Fibroblast of skin of right biceps (primary cell): ENCODE data around the gene PRRG1.
"Not testable (repeated sequence)": the region's sequence is repeated elsewhere in the genome, so short reads cannot be mapped to it uniquely, and the experiment has no call there.

ENCODE experiments used
- DNase-seq: peaks from one replicate; pipeline ENCODE4 v3.0.0-alpha.2; 2013

Gene PRRG1

DNA sequence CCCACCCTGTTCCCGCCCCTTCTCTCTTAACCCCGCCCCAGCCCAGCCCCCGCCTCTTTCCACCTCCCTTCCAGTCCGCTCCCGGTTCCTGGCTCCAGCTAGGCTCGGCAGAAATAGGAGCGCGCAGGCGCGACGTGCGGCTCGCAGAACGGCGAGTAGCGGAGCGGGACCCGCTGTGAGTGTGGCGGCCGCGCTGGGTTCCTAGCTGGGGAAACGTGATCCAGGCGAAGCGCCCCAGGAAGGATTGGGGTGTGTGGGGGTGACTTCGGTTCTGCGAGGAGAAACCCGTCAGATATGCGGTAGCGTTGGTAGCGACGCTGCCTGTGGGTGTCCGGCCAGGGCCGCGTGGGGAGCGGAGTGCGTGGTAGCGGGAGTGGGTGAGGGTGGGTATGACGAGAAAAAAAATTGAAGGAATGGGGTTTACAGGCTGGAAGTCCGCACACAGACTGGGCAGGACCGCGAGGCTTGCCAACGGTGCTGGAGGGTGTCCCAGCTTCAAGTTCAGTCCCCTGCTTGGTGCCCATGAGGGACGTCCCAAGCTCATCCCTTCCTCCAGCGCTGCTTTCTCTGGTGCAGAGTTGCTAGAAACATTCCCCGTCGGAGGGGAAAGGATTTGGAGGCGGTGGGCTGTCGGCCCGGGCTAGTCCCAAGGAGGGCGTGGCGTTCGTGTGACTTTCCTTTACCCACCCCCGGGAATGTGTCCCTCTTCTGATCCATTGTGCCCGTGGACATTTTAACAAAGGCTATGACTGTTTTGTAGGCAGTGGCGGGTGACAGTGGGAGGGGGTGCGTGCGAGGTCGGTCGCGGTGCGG is at the start of gene PRRG1:
Gene PRRG1 (plus strand): TSS at position 144 of the 813 bp plus-strand sequence. CDS start 56,886 bp downstream, outside the sequence.
- peak; percentile 85 for DNase-seq

DNA sequence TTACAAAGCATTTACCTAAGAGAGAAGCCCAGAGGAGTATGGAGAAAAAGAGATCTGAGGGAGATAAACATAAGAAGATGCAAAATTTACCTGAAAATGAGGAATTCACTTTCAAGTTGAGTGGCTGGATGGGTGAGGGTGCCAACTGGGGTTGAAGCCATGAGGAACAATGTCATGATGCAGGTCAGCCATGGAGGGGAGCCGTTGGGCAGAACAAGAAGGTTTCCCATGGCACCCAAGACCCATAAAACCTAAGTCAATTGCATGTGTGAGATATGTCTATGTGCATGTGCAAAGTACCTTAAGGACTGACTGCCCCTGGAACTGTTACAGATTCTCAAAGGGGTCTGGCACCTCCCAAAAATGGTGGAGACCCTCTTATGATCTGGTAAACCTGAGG is 46.6 kb upstream of the PRRG1 start:
- DNase-seq, result peak; percentile 0

DNA sequence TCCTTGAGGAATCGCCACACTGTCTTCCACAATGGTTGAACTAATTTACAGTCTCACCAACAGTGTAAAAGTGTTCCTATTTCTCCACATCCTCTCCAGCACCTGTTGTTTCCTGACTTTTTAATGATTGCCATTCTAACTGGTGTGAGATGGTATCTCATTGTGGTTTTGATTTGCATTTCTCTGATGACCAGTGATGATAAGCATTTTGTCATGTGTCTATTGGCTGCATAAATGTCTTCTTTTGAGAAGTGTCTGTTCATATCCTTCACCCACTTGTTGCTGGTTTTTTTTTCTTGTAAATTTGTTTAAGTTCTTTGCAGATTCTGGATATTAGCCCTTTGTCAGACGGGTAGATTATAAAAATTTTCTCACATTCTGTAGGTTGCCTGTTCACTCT is 43.9 kb upstream of the PRRG1 start:
- DNase-seq, result not testable (repeated sequence)

DNA sequence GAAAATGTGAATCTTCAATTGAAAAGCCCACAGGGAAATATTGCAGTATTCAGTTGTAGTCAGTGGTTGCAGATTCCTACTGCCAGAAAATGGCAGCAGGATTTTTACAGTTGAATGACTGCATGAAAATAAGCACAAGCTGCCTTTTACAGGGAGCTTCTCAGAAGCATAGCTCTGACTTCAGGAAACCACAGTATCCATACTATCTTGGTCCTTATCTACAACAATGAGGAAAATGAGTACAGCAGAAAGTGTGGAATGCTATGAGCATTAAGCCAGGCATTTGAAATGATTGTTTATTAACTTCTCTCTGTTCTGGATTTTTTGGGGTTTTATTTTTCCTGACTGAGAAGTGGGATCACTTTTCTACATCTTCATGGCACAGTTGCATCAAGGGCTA is 34.6 kb upstream of the PRRG1 start:
- peak; percentile 28 for DNase-seq

DNA sequence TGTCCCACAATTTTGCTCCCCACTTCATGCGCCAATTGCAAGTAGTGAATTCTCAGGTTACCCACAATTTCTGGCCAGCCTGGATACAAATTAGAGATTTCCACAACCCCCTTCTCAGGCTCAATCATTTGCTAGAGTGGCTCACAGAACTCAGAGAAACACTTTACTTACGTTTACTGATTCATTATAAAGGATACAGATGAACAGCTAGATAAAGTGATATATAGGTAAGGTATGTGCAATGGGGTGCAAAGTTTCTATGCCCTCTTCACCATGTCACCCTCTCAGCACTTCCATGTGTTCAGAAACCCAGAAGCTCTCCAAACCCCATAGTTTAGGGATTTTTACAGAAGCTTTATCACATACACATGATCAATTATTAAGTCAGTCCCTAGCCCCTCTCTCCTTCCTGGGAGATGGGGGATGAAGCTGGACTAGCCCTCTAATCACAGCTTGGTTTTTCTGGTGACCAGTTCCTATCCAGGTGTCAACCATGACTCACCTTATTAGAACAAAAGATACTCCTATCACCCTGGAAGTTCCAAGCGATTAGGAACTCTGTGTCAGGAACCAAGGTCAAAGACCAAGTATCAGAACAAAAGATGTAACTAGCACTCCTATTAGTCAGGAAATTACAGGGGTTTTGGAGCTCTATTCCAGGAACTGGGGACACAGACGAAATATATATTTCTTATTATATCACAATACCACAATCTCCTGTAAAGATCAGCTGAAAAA is 33.5 kb upstream of the PRRG1 start:
- DNase-seq, result no peak

DNA sequence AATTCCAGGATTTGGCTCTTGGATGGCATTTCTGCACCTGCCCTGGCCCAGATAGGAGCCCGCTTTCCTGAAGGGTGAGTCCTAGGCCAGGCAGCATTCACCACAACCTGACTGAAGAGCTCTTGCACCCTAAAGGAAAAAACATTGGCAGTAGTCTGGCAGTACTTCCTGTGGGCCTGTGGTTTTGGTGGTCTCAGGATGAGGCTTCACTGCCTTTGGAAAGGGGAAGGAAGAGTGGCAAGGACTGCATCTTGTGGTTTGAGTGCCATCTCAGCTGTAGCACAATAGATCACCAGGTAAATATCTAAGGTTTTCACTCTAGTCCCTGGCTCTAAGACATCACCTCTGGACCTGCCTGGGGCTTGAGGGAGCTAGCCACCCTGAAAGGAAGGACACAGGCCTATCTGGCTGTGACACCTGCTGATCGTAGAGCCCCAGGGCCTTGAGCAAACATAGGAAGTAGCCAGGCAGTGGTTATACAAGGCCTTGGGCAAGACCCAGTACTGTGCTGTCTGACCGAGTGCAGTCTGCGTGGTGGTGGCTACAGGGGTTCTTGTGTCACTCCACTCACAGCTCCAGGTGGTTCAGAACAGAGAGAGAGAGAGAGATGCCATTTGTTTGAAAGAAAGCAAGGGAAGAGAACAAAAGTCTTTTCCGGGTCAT is 28.5 kb upstream of the PRRG1 start:
- DNase-seq, result no peak

DNA sequence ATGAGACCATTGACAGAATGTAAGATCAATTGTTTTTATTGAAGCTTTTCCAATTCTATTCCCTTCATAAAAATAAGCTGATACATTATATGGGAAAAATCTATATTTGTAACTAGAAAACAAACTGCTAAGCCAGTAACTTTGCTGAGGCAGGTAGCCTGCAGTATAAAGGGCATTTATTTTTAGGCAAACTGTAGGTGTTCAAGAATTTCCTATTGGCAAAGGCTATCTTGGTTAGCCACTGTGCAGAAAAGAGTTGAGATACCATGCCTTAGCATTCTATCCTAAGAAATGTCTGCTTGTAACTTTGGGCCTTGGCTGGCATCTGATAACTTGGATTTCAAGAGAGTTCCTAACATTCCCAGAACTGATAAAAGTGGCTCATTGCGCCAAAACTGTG is 18.5 kb upstream of the PRRG1 start:
- no peak for DNase-seq

DNA sequence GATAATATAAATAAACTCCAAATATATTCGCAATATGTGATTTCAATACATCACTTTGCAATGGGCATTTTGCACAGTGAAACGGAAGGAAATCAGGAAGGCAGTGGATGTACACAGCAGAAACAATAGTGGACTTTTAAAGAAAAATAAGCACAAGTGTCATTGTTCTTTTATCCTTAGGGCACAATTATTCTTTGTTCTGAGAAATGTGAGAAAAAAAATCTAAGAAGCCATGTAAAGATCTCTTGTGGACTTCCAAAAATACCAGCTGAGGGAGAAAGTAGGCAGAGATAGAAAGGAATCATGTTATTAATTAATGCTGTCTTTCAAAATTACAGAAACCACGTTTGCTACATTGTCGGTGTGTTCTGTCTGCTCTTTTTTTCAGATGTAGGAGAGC is 17.6 kb upstream of the PRRG1 start:
- no peak for DNase-seq

DNA sequence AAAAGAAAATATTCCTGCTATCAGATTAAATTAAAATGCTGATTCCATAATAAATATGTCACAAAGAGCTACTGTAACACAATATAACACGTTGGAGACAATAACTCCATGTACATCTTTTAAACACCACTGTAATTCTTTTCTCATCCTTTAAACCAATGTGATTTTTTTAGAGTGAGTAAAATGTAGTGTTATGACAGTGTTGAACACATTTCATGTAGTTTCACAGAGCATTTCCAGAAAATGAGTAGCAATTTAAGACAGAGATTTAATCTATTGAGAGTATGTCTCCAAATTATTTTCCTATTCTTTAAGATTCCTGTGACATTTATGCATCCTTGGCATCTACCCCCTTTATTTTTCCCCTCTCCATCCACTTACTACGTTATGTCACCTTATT is 17.1 kb upstream of the PRRG1 start:
- no peak for DNase-seq

DNA sequence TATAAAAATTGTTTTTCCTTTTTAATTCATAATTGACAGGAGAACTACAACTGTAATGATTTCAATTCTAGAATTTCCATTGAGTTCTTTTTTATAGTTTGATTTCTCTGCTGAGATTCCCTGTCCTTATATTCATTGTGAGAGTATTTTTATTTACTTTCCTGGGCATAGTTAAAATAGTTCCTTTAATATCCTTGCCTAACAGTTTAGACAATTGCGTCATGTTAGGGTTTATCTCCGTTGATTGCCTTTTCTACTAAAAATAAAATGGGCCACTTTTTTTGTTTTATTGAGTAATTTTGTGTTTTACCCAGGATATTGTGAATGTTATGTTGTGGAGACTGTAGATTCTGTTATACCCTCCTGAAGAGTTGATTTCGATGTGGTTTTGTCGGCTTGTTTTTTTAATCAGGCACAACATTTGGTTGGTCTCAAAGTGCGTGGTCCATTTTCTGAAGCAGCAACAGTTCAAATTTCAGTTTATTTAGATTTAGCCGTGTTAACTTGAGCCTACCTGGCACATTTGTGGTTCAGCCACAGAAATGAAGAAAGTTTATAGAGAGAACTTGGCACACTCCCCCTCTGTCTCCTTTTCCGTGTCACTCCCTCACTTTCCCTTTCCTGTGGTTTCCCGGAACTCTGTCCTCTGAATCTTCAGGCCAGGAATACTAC is 16.0 kb upstream of the PRRG1 start:
- DNase-seq, result no peak

DNA sequence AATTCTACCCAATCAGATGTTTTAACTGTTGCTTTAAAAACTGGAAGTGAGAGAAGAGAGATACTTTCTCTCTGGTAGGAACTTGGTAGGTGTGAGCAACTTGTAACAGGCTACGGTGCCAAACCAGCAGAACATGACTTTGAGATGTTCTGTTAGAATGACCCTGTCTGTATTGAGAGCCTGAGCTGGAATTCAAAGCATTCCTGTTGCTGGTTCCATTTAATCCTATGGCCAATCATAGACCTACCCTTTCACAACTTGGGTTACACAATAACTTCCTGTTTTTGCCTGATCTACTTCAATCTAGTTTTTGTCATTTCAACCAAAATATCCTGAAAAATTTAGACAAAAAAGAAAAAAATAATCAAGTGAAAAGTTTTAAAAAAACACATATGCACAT is 1.7 kb upstream of the PRRG1 start:
- peak; percentile 54 for DNase-seq

DNA sequence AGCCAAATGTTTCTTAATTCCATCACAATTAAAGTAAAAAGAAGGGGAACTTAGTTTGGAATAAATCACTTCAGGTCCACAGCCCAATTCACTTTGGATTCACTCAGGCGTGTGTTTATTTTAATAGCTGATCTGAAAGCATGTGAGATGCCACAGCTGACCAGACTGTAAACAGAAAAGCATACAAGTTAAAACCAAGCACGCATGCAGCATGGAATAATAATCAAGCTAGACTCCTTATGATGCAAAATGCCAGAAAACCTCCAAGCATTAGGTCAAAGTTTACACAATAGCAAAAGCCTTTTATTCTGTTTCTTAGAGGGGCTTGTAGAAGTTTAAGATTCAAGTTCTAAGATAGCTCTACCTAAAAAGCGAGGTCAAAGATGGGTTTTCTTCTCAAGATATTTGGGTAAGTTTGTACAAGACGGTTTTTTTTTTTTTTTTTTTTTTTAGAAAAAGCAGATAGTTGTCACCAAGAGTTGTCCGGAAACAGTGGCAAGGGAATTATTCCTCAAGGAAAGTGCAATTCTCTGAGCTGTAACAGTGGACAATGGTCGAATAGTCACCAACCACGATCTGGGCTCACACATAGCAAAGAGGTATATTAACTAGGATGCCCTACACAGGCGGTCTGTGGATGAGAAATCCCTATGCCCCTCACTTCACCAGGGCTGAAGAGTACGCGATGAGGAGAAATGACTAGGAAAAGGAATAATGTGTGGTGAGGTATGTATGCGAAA is 763 bp upstream of the PRRG1 start:
- DNase-seq, result no peak

DNA sequence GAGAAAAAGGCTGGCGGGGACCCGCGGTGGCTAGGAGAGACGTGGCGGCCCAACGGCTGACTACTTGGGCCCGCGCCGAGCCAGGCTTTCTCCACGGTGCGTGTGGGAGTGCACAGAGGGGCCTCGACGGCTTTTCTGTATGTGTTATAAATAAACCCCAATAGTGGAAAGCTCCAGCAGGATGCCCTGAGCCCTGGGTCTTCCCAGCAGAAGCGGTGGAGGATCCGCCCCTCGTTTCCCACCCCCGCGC is 268 bp upstream of the PRRG1 start:
- DNase-seq, result no peak

DNA sequence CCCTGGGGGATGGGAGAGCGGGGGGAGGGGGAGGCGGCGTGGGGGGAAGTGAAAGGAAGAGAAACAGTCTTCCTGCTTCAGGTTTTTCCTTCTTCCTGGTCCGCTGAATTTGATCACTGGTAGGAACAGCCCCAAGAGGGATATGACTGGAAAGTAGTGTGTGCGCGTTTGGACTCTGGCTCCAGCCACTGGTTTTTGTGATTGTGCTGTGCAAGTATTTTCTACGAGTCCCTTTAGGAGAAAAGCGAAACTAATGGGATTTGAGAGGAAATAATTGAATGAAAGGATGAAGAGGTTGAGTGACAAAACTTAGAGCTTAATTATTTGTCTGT is 836 bp downstream of the PRRG1 start:
- peak; percentile 9 for DNase-seq

DNA sequence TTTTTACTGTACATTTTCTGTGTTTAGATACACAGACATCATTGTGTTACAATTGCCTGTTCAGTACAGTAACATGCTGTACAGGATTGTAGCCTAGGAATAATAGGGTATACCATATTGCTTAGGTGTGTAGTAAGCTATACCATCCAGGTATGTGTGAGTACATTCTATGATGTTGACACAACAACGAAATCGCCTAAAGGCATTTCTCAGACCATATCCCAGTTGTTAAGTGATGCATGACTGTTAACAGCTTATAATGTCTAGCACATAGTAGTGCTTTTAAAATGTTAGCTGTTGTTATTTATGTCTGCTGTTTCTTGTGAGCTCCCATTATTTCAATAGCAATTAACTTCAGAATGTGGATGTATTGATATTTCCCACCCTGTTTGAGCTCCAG is 4.5 kb downstream of the PRRG1 start:
- no peak for DNase-seq

DNA sequence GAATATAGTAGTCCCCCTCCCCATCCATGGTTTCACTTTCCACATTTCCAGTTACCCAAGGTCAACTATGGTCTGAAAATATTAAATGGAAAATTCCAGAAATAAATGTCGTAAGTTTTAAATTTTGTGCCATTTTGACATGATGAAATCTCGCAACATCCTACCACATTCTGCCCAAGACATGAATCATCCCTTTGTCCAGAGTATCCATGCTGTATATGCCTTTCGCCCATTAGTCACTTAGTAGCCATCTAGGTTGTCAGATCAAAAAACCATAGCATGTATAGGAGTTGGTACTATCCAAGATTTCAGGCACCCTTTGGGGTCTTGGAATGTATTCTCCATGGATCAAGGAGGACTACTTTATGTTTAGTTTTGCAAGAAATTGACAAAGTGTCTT is 8.3 kb downstream of the PRRG1 start:
- DNase-seq, result no peak

DNA sequence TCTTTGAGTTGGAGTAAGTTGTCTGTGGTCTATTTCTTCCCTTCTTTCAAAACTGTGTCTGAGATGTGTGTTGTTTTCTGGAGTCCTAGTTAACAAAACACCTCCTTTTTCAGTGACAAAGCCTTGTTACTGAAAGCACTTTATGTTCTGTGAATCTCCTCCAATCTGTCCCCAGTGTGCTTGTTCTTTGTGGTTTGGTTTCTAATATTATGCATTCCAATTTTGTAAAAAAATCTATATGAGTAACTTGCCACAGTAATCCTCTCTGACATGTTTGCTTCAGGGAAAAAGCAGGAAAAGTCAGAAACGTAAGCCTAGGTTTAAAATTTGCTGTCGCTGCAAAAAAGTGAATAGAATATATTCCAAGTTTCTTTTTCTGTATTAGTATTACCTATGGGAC is 12.4 kb downstream of the PRRG1 start:
- DNase-seq, result peak; percentile 57

DNA sequence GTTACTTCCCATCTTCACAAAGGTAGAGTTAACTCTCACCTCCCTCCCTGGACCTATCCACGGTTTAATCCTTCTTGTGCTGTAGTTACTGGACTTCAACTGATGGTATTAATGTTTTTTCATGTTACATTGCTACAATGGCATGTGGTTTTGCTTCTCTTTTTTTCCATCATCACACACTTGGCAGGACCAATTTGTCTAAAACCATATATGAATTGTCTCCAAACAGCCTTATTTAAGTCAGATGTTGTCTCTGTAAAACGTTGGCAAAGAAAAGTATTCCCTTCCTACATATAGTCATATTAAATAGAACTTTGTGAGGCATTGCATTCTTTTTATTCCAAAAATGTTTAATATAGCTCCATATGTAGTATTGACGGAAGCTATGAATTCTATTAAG is 15.5 kb downstream of the PRRG1 start:
- DNase-seq, result no peak

DNA sequence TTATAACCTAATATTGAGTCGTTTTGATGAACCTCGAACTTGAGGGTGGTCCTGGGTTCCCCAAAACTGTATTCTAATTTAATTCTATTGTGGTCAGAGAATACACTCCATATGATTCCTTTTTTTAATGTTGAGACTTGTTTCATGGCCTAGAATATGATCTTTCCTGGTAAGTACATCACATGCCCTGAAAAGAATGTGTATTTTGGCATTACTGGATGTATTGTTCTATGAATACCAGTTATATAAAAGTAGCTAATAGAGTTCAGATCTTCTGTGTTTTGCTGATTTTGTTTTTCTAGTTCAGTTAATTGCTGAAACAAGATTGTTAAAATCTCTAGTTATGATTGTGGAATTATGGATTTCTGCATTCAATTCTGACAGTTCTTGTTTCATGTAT is 18.8 kb downstream of the PRRG1 start:
- no peak for DNase-seq

DNA sequence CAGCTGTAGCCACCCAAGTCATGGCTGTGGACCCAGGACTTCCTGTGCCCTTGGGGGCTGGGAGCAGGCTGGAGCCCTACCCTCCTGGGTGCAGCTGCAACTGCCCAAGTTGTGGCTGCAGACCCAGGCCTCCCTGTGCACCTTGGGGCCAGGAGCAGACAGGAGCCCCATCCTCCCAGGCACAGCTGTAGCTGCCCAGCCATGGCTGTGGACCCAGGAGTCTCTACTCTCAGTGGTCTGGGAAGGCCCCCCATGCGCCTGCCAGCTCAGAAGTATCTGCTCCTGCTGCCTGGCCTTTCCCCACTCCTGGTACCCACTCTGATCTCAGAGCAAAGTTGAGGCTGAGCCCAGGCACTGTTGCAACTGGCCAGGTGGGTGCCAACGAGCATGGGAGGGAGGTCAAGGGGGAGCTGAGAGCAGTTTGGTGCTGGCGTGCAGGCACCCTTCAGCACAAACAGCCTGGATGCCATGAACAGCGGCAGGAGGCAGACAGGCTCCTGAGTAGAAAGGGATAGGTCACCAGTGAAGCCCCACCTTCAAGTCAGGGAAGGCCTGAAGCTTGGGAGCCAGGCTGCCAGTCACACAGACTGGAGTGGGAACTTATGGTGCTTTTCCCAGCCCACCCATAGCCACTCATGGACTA is 21.5 kb downstream of the PRRG1 start:
- DNase-seq, result no peak

DNA sequence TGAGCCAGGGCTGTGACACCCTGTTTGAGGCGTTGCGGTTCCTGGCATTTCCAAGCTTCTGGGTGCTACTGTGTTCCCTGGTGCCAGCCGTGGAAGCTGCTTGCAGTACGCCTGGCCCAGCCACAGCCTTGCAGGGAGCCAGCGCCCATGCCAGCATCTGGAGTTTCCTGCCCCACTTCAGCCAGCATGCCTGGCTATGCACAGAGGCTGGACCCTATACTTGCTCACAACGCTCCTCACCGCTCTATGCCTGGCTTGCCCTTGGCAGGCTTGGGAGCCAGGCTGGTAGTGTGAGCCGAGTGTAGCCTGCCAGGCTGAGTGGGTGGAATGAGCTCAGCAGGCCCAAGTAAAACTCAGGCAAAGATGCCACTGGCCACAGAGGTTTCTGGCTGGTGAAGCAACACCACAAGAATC is 22.4 kb downstream of the PRRG1 start:
- no peak for DNase-seq

DNA sequence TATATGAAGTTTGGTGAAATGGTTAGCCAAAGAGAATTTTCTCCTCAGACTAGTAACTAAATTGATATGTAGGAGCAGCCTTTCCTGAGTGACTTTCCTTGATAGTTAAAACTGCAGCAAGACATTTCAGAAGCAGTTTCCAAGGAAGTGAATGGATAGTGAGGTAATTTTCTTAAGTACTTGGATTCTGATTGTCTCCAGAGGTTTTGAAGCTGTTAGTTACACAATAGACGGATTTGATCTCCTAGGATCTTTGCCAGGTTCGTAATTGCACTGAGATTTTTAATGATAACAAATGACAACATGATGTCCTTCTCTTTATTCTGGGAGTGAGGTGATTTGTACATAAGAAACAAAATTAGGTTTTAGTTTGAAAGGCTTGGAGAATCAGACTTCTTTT is 29.2 kb downstream of the PRRG1 start:
- peak; percentile 7 for DNase-seq

DNA sequence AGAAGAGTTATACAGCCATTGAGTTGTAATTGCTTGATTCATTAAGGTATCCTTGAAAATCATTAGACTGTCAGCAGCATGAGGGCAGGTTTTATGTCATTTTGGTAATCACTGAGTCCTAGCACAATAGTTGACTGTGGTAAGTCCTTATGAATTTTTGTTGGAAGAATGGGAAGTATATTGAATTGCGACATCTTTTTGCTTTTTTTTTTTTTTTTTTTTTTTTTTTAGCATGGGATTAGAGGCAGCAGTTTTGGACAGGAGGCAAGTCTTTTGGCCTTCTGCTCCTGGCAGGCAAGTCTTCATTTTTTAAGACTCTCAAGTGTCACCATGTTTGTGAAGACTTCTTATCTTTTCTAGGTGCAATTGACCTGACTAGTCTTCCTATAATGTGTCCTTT is 29.7 kb downstream of the PRRG1 start:
- no peak for DNase-seq
